ENCODE data around the gene RGS16.

The RGS16 gene

GRCh38 chr1:182604175-182605164 is at the start of gene RGS16:
Gene RGS16 (minus strand): TSS chr1:182604389. CDS start chr1:182604259, 130 bp downstream.
- intact Hi-C loops (cut with DNase I; ENCODE audit: low total_unique reads), result loop anchor here (5.0 kb wide), 2 partner anchors 212 to 718 kb away; partner anchors contain the start of gene GLUL
- DNase-seq, result peak; percentile 95 to 97
- Histone ChIP-seq H3K4me1 (peaks cover 0 to 38% (median 22%) of the 10 kb centered on the region in 4 donors), H3K9me3 (no peaks in the 10 kb centered on the region), H3K27me3 (no peaks in the 10 kb centered on the region), H3K4me3 (peak within 1 kb of the TSS; percentile 48 to 57), H3K27ac (peak within 1 kb of the TSS; percentile 48 to 58), H3K36me3 (peaks cover 0 to 14% (median 14%) of the 10 kb centered on the region in 3 donors)
- TF ChIP-seq CTCF (IDR thresholded peaks at IDR 0.05), result no peak

- no peaks in the 10 kb centered on the region for H3K27me3 ChIP-seq
- no peaks in the 10 kb centered on the region for H3K9me3 ChIP-seq
- no peaks in the 10 kb centered on the region for H3K36me3 ChIP-seq
- TF ChIP-seq CTCF (IDR thresholded peaks at IDR 0.05), result no peak
- intact Hi-C loops (cut with DNase I; ENCODE audit: low total_unique reads), result no loop called here
- H3K4me3 ChIP-seq, result no peak overlapping the region
- H3K27ac ChIP-seq, result no peak overlapping the region
- H3K4me1 ChIP-seq, result no peaks in the 10 kb centered on the region
- DNase-seq, result no peak
These were observed 49.8 kb upstream of the RGS16 start for GRCh38 chr1:182653986-182654385.

GRCh38 chr1:182652933-182653332 is 48.7 kb upstream of the RGS16 start:
- H3K4me1 ChIP-seq, result no peaks in the 10 kb centered on the region
- no peak overlapping the region for H3K27ac ChIP-seq
- TF ChIP-seq CTCF (IDR thresholded peaks at IDR 0.05), result no peak
- H3K27me3 ChIP-seq, result no peaks in the 10 kb centered on the region
- no peak for DNase-seq
- no peaks in the 10 kb centered on the region for H3K9me3 ChIP-seq
- no peak overlapping the region for H3K4me3 ChIP-seq
- no peaks in the 10 kb centered on the region for H3K36me3 ChIP-seq
- intact Hi-C loops (cut with DNase I; ENCODE audit: low total_unique reads), result no loop called here

- no peaks in the 10 kb centered on the region for H3K36me3 ChIP-seq
- no peaks in the 10 kb centered on the region for H3K9me3 ChIP-seq
- H3K4me3 ChIP-seq, result no peak overlapping the region
- TF ChIP-seq CTCF (IDR thresholded peaks at IDR 0.05), result no peak
- H3K27me3 ChIP-seq, result no peaks in the 10 kb centered on the region
- no peaks in the 10 kb centered on the region for H3K4me1 ChIP-seq
- intact Hi-C loops (cut with DNase I; ENCODE audit: low total_unique reads), result no loop called here
- no peak for DNase-seq
- no peak overlapping the region for H3K27ac ChIP-seq
These were observed 47.1 kb upstream of the RGS16 start for GRCh38 chr1:182651339-182651724.

- no peak overlapping the region for H3K27ac ChIP-seq
- no peak for TF ChIP-seq CTCF (IDR thresholded peaks at IDR 0.05)
- DNase-seq, result no peak
- no peaks in the 10 kb centered on the region for H3K9me3 ChIP-seq
- H3K27me3 ChIP-seq, result no peaks in the 10 kb centered on the region
- no peak overlapping the region for H3K4me3 ChIP-seq
- intact Hi-C loops (cut with DNase I; ENCODE audit: low total_unique reads), result no loop called here
- H3K4me1 ChIP-seq, result no peaks in the 10 kb centered on the region
- no peaks in the 10 kb centered on the region for H3K36me3 ChIP-seq
These were observed 46.6 kb upstream of the RGS16 start for GRCh38 chr1:182650678-182651338.

All from tibial artery (tissue), 4 donors.